ENCODE data around the gene KRTAP19-2.
"Not testable (repeated sequence)": the region's sequence is repeated elsewhere in the genome, so short reads cannot be mapped to it uniquely, and the experiment has no call there.

Gene KRTAP19-2, protein sequence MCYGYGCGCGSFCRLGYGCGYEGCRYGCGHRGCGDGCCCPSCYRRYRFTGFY

DNA sequence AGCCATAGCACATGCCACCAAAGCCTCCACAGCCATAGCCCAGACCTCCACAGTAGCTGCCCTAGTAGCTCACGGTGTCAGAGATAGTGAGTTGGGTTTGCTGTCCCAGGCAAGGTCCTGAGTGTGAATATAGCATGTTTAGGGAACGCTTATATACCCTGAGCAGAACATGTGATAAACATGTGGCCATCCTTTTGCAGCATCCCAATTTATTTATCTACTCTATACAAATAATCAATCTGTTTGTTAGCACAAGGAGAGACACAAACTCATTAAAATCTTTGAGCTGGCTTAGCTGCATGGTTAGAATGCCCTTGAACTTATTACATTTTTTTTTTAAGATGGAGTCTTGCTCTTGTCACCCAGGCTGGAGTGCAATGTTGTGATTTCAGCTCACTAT is at the start of gene KRTAP19-2:
Gene KRTAP19-2, minus strand, starts transcription at position 101 of the 400 bp plus-strand sequence. Its CDS starts 88 bp downstream, at position 13.
- DNase-seq = no peak

DNA sequence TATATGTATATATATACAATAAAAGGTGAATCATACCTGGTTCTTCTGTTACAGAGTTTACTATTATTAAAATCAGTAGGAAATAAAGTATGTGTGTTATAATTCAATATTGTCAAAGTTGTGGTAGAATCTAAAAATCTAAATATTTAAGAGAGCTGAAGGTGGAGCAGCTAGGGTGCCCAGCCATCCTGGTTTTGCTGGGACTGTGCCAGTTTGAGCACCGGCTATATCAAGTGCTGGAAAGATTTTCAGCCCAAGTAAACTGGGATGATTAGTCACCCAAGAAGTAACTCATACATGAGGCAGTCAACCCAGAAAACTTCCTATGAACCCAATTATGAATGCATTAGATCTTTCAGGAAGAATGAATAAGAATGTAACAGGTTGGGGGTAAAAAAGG is 31.6 kb upstream of the KRTAP19-2 start:
- DNase-seq = no peak

DNA sequence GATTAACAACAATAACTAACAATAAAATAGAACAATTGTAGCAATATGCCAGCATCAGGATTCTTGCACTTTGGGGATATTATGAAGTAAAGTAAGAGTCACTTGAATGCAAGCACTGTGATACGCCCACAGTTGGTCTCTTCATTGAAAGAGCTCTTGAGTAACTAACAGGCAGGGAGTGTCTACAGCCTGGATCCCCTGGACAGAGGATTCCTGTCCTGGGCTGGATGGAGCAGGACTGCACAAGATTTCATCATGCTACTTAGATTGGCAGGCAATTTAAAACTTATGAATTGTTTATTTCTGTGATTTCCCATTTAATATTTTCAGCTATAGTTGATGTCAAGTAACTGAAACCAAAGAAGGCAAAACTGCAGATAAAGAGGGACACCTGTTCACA is 28.4 kb upstream of the KRTAP19-2 start:
- DNase-seq = no peak

DNA sequence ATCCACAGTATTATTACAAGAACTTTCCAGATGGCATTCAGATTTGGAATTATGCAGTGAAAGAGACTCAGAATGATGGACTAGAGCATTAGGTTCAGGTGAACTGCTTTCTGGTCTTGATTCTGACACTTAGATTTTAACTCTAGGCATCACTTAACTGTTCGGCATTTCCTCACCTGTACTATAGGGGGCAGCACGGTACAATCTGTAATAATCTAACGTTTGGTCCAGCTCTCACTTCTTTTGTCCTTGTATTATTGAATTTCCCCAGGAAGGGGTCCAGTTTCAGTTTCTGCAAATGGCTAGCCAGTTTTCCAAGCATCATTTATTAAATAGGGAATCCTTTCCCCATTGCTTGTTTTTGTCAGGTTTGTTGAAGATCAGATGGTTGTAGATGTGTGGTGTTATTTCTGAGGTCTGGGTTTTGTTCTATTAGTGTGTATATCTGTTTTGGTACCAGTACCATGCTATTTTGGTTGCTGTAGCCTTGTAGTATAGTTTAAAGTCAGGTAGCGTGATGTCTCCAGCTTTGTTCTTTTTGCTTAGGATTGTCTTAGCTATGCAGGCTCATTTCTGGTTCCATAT is 18.5 kb upstream of the KRTAP19-2 start:
- DNase-seq = not testable (repeated sequence)

DNA sequence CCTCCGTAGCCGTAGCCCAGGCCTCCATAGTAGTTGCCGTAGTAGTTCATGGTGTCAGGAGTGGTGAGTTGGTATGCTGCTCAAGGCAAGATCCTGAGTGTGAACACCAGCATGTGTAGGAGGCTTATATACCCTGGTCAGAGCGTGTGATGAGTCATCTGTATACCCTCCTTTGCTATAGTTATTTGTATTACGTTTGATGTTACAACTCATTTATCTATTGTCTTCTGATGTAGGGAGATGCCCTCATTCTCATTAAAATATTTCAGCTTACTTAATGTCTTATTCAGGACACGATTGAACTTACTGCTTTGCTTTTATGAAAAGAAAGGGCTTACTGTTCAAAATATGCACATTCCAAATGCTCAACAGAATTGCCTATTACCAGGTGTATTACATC is 14.8 kb upstream of the KRTAP19-2 start, which contains the start of gene KRTAP19-5:
Gene KRTAP19-5, minus strand, starts transcription at position 101 of the 400 bp plus-strand sequence. Its CDS starts 51 bp downstream, at position 50.
- DNase-seq = no peak

DNA sequence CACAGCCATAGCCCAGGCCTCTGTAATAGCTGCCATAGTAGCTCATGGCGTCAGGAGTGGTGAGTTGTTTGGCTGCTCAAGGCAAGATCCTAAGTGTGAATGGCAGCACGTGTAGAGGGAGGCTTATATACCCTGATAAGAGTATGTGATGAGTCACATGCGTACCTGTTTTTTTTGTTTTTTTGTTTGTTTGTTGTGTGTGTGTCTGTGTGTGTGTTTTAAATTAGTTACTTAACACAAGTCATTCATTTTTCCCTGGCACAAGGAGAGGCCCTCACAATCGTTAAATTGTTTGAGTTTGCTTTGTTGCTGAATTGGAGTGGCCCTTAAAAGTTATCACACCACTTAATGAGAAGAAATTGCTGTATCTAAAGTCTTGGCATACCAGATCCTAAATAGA is 9.8 kb upstream of the KRTAP19-2 start, which contains the start of gene KRTAP19-4:
Gene KRTAP19-4, minus strand, starts transcription at position 101 of the 400 bp plus-strand sequence. Its CDS starts 55 bp downstream, at position 46.
- no peak for DNase-seq

DNA sequence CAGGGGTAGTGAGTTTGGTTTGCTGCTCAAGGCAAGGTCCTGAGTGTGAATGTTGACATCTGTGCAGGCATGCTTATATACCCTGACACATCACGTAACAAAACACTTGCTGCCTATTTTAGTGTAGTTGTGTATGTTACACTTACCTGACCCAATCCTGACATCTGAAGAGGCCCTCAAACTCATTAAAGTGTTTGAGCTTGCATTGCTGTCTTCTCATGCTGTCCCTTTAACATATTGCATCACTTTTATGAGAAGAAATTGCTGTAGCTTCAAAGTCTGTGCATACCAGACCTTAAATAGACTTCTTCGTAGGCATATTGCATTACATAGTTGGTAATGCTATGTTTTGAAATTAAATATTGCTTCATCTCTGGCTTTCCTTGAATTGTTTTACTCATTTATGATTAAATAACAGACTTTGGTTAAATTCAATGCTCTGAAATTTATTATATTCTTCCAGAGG is 4.8 kb upstream of the KRTAP19-2 start, which contains the start of gene KRTAP19-3:
Gene KRTAP19-3, minus strand, starts transcription at position 51 of the 466 bp plus-strand sequence. CDS start 56 bp downstream, outside the sequence.
- no peak for DNase-seq

DNA sequence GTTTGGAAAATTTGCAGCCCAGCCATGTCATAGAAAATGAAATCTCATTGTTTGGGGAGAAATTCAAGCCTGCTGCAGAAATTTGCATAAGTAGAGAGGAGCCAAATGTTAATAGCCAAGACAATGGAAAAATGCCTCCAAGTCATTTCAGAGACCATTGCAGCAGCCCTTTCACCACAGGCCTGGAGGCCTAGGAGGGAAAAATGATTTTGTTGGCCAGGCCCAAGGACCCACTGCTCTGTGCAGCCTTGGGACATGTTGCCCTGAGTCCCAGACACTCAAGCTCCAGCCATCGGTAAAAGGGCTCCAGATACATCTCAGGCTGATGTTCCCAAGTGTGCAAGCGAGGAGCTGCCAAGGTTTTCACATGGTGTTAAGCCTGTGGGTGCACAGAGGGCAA is 1.1 kb downstream of the KRTAP19-2 start:
- DNase-seq = no peak

DNA sequence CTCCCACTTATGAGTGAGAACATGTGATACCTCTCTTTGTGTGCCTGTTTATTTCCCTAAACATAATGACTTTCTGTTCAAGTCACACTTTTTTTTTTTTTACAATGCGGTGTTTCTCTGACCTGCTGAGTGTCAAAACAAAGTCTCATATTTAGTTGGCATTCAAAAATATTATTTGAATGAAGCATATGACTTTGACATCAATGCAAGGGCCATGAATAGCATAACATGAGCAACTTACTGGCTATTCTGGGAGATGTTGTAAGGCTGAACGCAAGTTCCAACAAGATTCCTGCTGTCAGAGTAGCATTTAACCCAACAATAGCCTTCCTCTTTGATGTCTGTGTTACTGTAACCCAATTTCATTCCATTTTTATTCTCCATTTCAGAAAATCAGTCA is 5.1 kb downstream of the KRTAP19-2 start:
- no peak for DNase-seq

DNA sequence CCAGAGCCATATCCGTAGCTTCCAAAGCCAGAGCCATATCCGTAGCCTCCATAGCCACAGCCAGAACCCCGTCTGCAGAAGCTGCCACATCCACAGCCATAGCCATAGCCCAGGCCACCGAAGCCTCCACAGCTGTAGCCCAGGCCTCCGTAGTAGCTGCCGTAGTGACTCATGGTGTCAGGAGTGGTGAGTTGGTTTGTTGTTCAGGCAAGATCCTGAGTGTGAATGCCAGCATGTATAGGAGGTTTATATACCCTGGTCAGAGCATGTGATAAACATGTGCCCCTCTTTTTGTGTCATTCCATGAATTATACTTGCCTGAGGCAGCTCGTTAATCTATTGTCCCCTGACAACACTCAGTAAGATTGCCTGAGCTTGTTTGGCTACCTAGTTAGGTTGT is 7.1 kb downstream of the KRTAP19-2 start, which contains the start of gene KRTAP19-1:
Gene KRTAP19-1, minus strand, starts transcription at position 223 of the 400 bp plus-strand sequence. Its CDS starts 50 bp downstream, at position 173.
- DNase-seq = no peak

DNA sequence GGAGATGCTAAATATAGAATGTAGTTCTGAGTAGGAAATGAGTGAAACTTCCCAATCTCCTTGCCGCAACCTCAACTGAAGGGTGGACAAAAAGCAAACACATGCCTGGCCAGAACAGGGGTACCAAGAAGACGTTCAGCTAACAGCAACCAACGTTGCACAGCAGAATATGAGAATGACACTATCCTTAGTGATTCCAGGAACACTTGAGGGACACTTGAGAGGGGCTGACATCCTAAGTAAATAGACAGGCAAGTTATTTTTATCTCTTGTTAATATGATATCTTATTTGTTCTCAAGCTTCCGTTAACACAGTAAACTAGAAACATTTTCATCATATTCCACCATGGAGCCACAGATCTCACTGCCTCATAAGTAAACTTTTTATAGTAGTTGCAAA is 8.0 kb downstream of the KRTAP19-2 start:
- DNase-seq = no peak

DNA sequence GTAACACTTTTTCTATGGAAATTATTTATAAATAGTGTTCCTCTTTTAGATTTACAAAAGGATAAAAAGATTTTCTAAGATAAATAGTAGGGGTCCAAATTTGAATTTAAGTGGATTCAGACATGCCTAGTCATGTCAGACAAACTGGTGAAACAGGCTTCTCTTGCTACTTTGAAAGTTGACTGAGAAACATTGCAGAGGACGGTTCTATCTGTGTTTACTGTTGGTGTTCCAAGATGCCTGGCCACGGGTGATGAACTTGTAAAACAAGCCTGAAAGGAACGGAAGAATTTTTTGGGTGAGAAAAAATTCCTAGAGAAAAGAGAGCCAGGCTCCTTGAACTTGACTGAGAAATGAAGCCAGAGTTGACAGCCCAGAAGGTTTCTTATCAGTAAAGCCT is 9.2 kb downstream of the KRTAP19-2 start:
- DNase-seq = no peak

DNA sequence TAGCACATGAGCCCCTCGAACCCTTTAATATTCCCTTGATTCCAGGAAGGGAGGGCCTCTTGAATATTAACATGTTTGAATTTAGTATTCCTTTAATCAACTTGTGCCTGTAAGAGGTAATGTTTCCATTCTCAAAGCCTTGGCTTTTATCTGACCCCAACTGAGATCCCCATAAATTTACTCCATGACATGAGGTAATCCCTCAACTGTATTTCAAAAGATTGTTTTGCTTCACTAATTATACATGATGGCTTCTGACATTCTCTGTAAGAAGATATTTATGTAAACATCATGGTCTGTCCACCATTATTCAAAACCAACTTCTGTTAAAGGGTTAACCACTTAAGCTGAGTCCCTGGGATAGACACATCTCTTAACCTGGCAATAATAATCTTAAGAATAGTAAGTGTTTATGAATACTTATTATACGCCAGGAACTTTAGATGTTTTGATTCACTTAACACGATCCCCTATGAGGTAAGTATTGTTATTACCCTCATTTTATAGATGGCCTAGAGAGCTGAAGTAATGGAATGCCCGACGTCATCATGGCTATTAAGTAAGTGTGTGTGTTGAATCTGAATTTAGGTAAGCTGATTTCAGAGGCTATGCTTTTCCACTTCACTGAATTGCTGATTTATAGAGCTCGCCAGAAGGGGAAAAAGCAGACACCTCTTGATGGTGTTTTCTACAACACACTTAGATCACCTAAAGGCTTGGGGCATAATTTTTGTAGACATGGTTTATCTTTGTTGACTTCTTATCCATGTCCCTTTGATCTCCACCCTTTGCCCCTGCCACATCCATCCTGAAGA is 18.1 kb downstream of the KRTAP19-2 start:
- DNase-seq = no peak

DNA sequence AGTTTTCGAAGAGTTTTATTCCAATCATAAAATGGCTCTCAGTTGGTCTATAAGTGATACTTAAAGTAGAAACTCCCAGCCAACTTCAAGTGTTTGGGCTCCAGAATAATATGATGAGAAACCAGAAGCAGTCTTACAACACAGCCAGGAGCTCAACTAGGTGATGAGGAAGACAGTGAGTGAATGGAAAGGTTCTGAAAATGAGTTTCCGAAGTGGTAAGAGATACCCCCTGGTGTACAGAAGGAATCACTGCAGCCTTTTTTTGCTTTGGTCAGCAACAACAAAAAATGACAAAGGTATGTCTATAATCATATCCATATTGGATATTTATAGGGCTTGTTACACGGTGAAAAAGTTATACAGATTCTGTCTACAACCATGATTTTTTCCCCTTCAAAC is 23.5 kb downstream of the KRTAP19-2 start:
- DNase-seq = no peak

DNA sequence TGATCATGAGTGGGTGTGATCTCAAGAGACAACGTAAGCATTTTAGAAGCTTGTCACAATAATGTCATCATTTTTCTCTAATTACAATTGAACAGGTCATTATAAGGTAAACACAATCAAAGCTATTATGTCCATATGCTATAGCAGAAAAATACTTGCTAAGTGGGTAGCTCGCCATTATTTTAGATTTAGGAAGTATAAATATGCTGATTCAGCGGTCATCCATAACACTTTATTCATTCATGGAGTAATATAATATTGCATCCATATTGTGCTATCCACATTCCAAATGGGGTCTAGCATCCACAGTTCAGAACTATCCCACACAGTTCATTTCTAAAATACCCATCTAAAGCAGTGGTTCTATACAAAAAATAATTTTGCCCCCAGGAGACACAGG is 38.7 kb downstream of the KRTAP19-2 start:
- no peak for DNase-seq

DNA sequence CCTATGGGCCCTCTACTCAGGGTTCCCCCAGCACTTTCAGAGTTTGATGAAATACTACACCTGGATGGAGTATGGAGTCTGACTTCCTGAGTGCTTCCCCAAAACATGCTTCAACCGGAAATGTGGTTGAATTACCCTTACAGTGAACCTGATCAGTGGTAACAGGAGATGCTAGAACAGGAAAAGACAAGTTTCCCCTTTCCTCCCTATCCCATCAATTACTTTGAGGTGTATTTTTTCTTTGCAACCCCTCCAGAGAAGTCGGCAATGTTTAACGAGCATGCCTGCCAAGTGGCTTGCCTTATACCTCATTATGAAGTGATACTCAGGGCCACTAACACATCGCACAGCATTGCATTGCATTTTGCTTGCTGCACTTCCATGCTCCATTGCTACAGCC is 40.2 kb downstream of the KRTAP19-2 start:
- no peak for DNase-seq

DNA sequence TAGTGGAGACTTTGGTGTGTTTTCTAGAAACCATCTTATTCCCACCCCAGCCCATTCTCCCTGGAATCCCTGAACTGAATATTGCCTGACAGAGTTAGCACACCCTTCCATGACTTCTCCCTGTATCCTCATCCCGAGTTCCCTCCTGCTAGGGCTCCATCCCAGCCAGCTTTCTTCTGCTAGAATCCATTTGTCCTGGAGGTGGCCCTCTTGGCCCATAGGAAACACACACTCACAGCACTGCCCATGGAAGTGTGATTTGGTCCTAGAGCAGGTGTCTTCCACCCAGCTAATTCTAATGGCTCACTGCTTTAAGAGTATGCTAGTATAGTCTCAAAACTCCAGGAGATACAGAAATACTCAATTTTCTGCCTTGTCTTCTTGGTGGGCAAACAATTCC is 43.0 kb downstream of the KRTAP19-2 start:
- DNase-seq = no peak

DNA sequence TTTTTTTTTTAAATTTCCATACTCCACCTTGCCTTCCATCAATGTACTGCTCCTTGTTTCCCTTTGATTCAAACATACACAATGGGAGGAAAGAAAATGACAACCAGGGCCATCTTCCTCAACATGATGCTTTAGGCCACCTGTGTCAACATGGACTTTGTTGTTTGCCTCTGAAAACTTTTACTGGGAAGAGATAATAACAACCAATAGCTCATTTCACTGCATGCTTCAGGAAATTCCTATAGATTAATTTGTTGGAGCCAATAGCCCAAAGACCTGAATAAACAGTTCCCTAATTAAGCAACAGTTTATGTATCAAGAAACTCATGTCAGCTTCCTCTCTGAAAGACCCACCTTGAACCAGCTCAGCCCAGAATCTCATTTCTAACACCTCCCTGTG is 44.0 kb downstream of the KRTAP19-2 start:
- no peak for DNase-seq

DNA sequence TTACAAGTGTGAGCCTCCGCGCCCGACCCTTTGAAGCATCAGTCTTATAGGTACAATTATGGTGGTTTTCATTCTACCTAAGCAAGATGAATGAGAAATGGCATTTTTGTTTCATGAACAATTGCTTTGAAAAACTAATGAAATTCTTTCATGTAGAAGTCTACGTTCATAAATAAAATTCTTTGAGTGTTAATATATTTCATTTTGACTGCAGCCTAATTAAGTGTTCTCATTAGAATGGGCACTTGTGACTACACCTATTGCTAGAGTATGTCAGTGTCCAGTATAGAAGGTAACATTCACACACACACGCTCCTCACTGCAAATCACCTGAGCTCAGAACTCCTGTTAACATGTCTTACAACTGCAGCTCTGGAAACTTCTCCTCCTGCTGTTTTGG is 47.3 kb downstream of the KRTAP19-2 start, which contains the start of gene KRTAP15-1:
Gene KRTAP15-1, plus strand, starts transcription at position 301 of the 400 bp plus-strand sequence. Its CDS starts 53 bp downstream, at position 354.
- DNase-seq = no peak

All from cortex of kidney (tissue), 1 donor.